Measurements from ENCODE around the gene SAFB2. TPM values are rescaled to one million over a fixed set of nuclear protein-coding genes. Genes with fewer than 3 reads are reported as not detected.

SAFB2 gene
- polyA plus RNA-seq, 4 donors = 38.8 to 83.2 (median 79.3) TPM

DNA sequence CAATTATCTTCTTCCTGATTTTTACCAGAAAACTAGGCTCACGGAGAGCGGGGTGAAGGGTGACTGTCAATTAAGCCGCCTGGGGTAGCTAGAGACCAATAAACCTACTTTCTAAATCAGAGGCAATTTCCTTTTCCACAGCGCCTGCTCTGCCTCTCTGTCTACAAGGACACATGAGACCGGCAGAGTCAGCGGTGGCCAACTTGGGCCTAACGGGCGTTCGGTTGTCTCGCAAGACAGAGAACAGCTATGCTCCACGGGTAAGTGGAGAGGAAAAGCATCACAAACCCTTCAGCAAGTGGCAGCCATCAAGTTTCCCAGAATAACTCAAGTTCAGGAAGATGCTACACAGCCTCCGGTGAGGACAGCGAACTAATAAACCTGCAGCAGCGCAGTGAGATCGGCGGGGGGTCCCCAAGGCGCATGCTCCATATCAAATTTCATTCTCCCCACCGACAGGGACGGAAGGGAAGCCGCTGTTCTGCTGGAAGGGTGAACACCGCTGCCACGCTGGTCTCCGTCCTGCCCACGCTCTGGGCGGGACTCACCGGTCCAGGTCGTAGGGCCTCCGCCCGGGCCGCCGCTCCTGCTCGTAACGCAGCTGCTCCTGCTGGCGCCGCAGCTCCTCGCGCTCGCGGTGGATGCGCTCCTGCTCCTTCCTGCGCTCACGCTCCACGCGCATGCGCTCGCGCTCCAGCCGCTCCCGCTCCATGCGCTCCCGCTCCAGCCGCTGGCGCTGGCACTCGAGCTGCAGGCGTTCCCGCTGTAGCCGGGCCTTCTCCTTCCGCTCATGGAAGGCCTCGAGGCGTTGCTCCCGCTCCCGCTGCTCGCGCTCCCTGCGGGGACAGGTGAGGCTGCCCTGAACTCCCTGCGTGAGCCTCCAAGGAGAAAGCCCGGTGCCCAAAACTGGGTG lies 29.0 kb downstream of the SAFB2 start:
- Histone ChIP-seq H3K36me3 (ENCODE audit: control insufficient read depth in 3 of 3, insufficient read depth in 2 of 3, low read depth in 1 of 3, low read length in 3 of 3) (peaks cover 37 to 96% (median 60%) of the 10 kb centered on the region in 3 donors), H3K9me3 (ENCODE audit: control insufficient read depth in 2 of 2, insufficient read depth in 1 of 2, low read depth in 1 of 2, low read length in 1 of 2) (no peaks in the 10 kb centered on the region), H3K27ac (ENCODE audit: low read depth in 1 of 3, low read length in 2 of 3) (peak overlapping the region in 2 of 3 donors; percentile 29 to 61), H3K27me3 (ENCODE audit: control insufficient read depth in 3 of 3, insufficient read depth in 3 of 3, low read length in 3 of 3) (no peaks in the 10 kb centered on the region), H3K4me3 (ENCODE audit: low read depth in 1 of 3, low read length in 3 of 3) (no peak overlapping the region), H3K4me1 (ENCODE audit: control insufficient read depth in 3 of 3, insufficient read depth in 2 of 3, low read depth in 1 of 3, low read length in 2 of 3) (peaks cover 0 to 12% (median 0%) of the 10 kb centered on the region in 3 donors)
- 95 to 96% (median 95%) methylated on average over 64 to 67 of the region's 67 CpGs for WGBS, 3 donors
- DNase-seq = no peak
- FAIRE-seq = no peak

DNA sequence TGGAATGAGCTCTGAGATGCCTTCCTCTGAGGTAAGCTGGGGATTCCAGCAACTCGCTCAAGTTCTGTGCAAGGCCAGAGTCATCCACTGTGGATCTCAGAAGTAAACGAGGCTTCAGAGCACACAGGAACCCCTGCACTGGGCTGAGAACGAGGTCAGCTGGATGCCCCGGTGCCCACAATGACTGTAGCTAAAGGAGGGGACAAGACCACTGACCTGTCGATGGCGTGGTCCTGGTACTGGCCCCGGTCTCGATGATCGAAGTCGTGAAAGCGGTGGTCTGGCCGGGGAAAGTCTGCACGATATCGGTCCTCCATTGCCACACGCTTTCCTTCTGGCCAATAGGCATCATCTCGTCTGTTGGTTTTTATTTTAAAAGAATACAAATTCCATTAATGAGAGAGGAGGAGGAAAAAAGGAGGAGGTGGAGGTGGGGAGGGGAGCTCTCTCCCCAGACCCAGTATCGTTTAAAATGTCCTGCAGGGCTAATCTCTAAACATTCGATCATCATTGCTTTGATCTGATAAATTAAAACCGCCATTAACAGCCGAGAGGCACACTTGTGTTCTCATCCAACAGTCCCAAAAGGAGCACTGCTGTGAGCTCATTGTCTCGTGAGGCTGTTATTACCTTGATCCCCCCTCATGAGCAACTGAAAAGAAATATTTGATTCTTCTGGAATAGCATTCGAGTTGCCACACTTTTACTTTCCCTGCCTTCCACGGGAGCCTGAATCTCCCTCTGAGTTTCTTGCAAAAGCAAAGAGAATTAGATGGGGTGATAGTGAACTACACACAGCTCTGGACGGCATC lies 29.8 kb downstream of the SAFB2 start:
- Histone ChIP-seq H3K36me3 (ENCODE audit: control insufficient read depth in 3 of 3, insufficient read depth in 2 of 3, low read depth in 1 of 3, low read length in 3 of 3) (peaks cover 28 to 97% (median 57%) of the 10 kb centered on the region in 3 donors), H3K4me1 (ENCODE audit: control insufficient read depth in 3 of 3, insufficient read depth in 2 of 3, low read depth in 1 of 3, low read length in 2 of 3) (peaks cover 0 to 12% (median 0%) of the 10 kb centered on the region in 3 donors), H3K27ac (ENCODE audit: low read depth in 1 of 3, low read length in 2 of 3) (no peak overlapping the region), H3K4me3 (ENCODE audit: low read depth in 1 of 3, low read length in 3 of 3) (no peak overlapping the region), H3K9me3 (ENCODE audit: control insufficient read depth in 2 of 2, insufficient read depth in 1 of 2, low read depth in 1 of 2, low read length in 1 of 2) (no peaks in the 10 kb centered on the region), H3K27me3 (ENCODE audit: control insufficient read depth in 3 of 3, insufficient read depth in 3 of 3, low read length in 3 of 3) (no peaks in the 10 kb centered on the region)
- DNase-seq (no peak), FAIRE-seq (no peak)
- WGBS, 3 donors = 90 to 93% (median 91%) methylated on average over 24 of the region's 24 CpGs

DNA sequence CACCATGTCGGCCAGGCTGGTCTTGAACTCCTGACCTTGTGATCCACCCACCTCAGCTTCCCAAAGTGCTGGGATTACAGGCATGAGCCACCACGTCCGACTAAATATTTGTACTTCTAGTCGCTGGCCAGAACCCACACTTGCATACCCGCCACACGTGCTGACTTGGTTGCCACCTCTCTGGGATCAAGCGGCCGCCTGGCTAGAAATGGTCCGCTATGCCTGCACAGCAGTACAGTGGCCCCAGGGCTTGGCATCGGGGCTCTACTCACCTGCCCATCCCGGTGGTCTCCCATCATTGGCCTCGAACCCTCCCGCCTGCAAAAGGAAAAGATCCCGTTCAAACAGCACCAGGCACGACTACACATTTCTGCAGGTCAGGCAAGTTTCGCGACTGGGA lies 31.1 kb downstream of the SAFB2 start:
- Histone ChIP-seq H3K4me3 (ENCODE audit: low read depth in 1 of 3, low read length in 3 of 3) (no peak overlapping the region), H3K36me3 (ENCODE audit: control insufficient read depth in 3 of 3, insufficient read depth in 2 of 3, low read depth in 1 of 3, low read length in 3 of 3) (peaks cover 31 to 97% (median 56%) of the 10 kb centered on the region in 3 donors), H3K9me3 (ENCODE audit: control insufficient read depth in 2 of 2, insufficient read depth in 1 of 2, low read depth in 1 of 2, low read length in 1 of 2) (no peaks in the 10 kb centered on the region), H3K27me3 (ENCODE audit: control insufficient read depth in 3 of 3, insufficient read depth in 3 of 3, low read length in 3 of 3) (no peaks in the 10 kb centered on the region), H3K4me1 (ENCODE audit: control insufficient read depth in 3 of 3, insufficient read depth in 2 of 3, low read depth in 1 of 3, low read length in 2 of 3) (peaks cover 0 to 12% (median 0%) of the 10 kb centered on the region in 3 donors), H3K27ac (ENCODE audit: low read depth in 1 of 3, low read length in 2 of 3) (no peak overlapping the region)
- no peak for DNase-seq
- 95 to 97% (median 96%) methylated on average over 16 to 17 of the region's 17 CpGs for WGBS, 3 donors
- FAIRE-seq = no peak

DNA sequence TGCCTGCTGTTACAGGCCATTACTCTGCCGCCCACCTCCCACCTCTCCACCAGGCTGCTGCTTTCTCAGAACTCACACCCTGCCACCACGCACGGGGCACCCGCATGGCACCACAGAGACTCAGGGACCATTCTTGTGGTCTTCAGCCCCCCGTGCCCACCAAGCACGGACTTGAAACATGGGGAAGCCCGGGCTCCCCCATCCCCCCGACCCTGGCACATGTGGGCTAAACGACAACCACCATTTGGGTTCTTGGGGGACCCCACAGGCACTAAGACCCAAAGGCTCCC lies 31.8 kb downstream of the SAFB2 start:
- no peak for FAIRE-seq
- no peak overlapping the region for H3K27ac ChIP-seq (ENCODE audit: low read depth in 1 of 3, low read length in 2 of 3)
- 94 to 97% (median 95%) methylated on average over 9 of the region's 9 CpGs for WGBS, 3 donors
- peaks cover 33 to 97% (median 54%) of the 10 kb centered on the region in 3 donors for H3K36me3 ChIP-seq (ENCODE audit: control insufficient read depth in 3 of 3, insufficient read depth in 2 of 3, low read depth in 1 of 3, low read length in 3 of 3)
- DNase-seq = no peak
- H3K4me3 ChIP-seq (ENCODE audit: low read depth in 1 of 3, low read length in 3 of 3) = no peak overlapping the region
- peaks cover 0 to 16% (median 0%) of the 10 kb centered on the region in 3 donors for H3K4me1 ChIP-seq (ENCODE audit: control insufficient read depth in 3 of 3, insufficient read depth in 2 of 3, low read depth in 1 of 3, low read length in 2 of 3)
- no peaks in the 10 kb centered on the region for H3K9me3 ChIP-seq (ENCODE audit: control insufficient read depth in 2 of 2, insufficient read depth in 1 of 2, low read depth in 1 of 2, low read length in 1 of 2)
- H3K27me3 ChIP-seq (ENCODE audit: control insufficient read depth in 3 of 3, insufficient read depth in 3 of 3, low read length in 3 of 3) = no peaks in the 10 kb centered on the region

DNA sequence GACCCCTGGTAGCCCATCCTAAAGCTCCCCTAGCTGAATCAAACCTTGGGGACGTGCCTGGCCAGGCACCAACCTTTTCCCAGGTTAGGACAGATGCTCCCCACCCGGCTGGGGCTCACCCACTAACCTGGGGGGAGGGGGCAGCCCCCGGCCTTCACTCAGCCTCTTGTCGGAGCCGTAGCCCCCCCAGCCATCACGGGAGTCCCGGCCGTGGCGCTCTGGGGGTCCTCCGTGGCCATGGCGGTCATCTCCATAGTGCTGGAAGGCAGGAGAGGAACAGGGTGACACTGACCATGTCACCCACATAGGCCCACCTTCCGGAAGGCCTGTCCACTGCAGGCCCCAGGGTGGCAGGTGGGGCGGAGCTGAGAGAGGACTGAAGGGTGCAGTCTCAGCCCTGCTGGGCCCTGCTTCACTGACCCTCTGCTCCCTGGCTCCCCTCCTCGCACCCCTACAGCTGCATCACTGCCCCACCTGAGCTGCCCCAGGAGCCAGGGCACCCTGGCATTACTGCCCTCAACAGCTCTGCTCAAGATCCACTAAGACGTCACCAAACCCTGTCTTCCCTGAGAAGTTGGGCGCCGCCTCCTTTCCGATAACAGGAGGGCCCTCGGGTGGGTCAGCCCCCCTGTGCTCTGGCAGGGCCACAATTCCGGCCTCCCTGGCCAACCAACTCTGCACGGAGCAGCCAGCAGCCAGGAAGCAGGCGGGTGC lies 32.3 kb downstream of the SAFB2 start:
- 92 to 94% (median 92%) methylated on average over 22 of the region's 22 CpGs for WGBS, 3 donors
- no peak overlapping the region for H3K27ac ChIP-seq (ENCODE audit: low read depth in 1 of 3, low read length in 2 of 3)
- FAIRE-seq (no peak), DNase-seq (no peak)
- H3K9me3 ChIP-seq (ENCODE audit: control insufficient read depth in 2 of 2, insufficient read depth in 1 of 2, low read depth in 1 of 2, low read length in 1 of 2) = no peaks in the 10 kb centered on the region
- peaks cover 30 to 97% (median 54%) of the 10 kb centered on the region in 3 donors for H3K36me3 ChIP-seq (ENCODE audit: control insufficient read depth in 3 of 3, insufficient read depth in 2 of 3, low read depth in 1 of 3, low read length in 3 of 3)
- no peaks in the 10 kb centered on the region for H3K27me3 ChIP-seq (ENCODE audit: control insufficient read depth in 3 of 3, insufficient read depth in 3 of 3, low read length in 3 of 3)
- no peak overlapping the region for H3K4me3 ChIP-seq (ENCODE audit: low read depth in 1 of 3, low read length in 3 of 3)
- peaks cover 0 to 19% (median 0%) of the 10 kb centered on the region in 3 donors for H3K4me1 ChIP-seq (ENCODE audit: control insufficient read depth in 3 of 3, insufficient read depth in 2 of 3, low read depth in 1 of 3, low read length in 2 of 3)

DNA sequence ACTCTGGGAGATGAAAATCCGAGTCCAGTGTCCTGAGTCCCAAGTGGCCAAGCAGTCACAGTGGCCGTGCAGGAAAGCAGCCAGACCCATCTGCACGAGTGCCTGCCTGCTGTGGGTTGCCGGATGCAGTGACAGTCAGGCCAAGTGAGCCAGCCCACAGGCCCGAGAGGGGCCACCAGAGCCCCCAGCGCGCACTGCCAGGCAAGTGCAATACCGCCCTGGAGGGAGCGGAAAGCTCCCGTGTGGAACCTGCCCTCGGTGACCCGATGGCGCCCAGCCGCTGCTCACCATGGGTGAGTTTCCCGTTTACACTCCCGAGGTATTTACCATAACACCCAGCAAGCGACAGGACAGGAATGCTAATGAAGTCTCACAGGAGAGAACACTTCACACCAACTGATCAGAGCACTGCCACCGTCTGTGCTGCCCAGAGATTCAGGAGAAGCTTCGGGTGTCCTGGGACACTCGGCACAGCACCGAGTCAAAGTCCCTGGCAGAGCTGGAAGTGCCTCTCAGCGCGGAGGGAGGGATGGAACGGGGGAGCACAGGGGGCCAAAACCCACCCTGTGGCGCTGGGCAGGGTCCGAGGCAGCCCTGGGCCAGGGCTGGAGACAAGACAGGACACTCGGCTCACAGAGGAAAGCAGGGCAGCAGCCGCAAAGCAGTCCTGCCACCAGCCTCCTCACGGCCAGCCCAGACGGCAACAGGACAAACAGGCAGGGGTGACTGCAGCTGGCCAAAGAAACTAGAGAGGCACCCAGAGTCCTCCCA lies 33.5 kb downstream of the SAFB2 start:
- Histone ChIP-seq H3K27me3 (ENCODE audit: control insufficient read depth in 3 of 3, insufficient read depth in 3 of 3, low read length in 3 of 3) (no peaks in the 10 kb centered on the region), H3K9me3 (ENCODE audit: control insufficient read depth in 2 of 2, insufficient read depth in 1 of 2, low read depth in 1 of 2, low read length in 1 of 2) (no peaks in the 10 kb centered on the region), H3K27ac (ENCODE audit: low read depth in 1 of 3, low read length in 2 of 3) (no peak overlapping the region), H3K36me3 (ENCODE audit: control insufficient read depth in 3 of 3, insufficient read depth in 2 of 3, low read depth in 1 of 3, low read length in 3 of 3) (peaks cover 27 to 89% (median 51%) of the 10 kb centered on the region in 3 donors), H3K4me3 (ENCODE audit: low read depth in 1 of 3, low read length in 3 of 3) (no peak overlapping the region), H3K4me1 (ENCODE audit: control insufficient read depth in 3 of 3, insufficient read depth in 2 of 3, low read depth in 1 of 3, low read length in 2 of 3) (peaks cover 0 to 10% (median 0%) of the 10 kb centered on the region in 3 donors)
- FAIRE-seq = no peak
- no peak for DNase-seq
- 81 to 90% (median 89%) methylated on average over 29 to 30 of the region's 30 CpGs for WGBS, 3 donors

DNA sequence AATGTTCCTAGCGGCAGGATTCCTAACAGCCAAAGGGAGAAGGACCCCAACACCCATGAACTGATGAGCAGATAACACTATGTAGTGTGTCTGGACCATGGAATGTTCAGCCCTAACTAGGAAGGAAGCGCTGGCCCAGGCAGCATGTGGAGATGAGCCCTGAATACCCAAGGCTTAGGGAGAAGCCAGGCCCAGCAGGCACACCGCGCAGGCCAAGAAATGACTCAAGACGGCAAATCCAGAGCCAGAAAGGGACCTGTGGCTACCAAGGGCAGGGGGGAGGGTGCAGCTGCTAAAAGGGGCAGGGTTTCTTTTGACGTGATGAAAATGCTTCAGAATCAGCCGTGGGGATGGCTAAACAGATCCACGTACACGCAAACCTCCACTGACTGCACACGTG lies 34.1 kb downstream of the SAFB2 start:
- Histone ChIP-seq H3K27me3 (ENCODE audit: control insufficient read depth in 3 of 3, insufficient read depth in 3 of 3, low read length in 3 of 3) (no peaks in the 10 kb centered on the region), H3K4me1 (ENCODE audit: control insufficient read depth in 3 of 3, insufficient read depth in 2 of 3, low read depth in 1 of 3, low read length in 2 of 3) (peaks cover 0 to 8% (median 0%) of the 10 kb centered on the region in 3 donors), H3K4me3 (ENCODE audit: low read depth in 1 of 3, low read length in 3 of 3) (no peak overlapping the region), H3K9me3 (ENCODE audit: control insufficient read depth in 2 of 2, insufficient read depth in 1 of 2, low read depth in 1 of 2, low read length in 1 of 2) (no peaks in the 10 kb centered on the region), H3K36me3 (ENCODE audit: control insufficient read depth in 3 of 3, insufficient read depth in 2 of 3, low read depth in 1 of 3, low read length in 3 of 3) (peaks cover 25 to 87% (median 48%) of the 10 kb centered on the region in 3 donors), H3K27ac (ENCODE audit: low read depth in 1 of 3, low read length in 2 of 3) (no peak overlapping the region)
- 88 to 92% (median 90%) methylated on average over 10 of the region's 10 CpGs for WGBS, 3 donors
- no peak for DNase-seq
- FAIRE-seq = no peak

All from small intestine (tissue), 7 donors.